ENCODE measurements around the gene POU2F1. TPM values are rescaled to one million over a fixed set of nuclear protein-coding genes. Genes with fewer than 3 reads are reported as not detected.

POU2F1 gene
- polyA plus RNA-seq, 1 donor from 2014 or later: 10.9 TPM

DNA sequence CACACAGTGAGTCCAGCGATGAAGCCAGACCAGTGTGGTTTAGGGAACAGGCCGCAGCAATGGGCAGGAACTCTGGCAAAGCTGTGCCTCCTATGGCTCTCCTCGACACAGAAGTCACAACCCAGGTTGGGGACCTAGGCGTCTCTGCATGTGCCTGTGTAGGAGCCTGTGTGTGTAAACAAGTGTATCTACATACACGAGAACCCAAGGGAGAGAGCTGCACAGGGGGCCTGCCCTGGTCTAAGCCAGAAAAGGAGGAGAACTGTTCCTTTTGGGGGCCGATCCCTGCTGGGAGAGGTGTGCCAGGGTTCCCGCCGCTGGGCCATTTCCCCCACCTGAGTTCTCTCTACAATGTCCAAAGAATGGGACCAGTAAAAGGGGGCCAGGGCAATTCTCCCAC is 241.7 kb downstream of the POU2F1 start:
- Histone ChIP-seq H4K20me1 (ENCODE audit: insufficient read depth) (no peaks in the 10 kb centered on the region), H3K9me2 (ENCODE audit: insufficient read depth, low read length) (no peaks in the 10 kb centered on the region), H3K36me3 (ENCODE audit: insufficient read depth, low read length) (no peaks in the 10 kb centered on the region), H2AFZ (ENCODE audit: low read depth, low read length) (no peak overlapping the region), H3K9me3 (ENCODE audit: low read length) (no peaks in the 10 kb centered on the region), H3K4me2 (ENCODE audit: low read length) (no peak overlapping the region), H3K27ac (ENCODE audit: low read length) (no peak overlapping the region), H3K79me2 (replicated peaks; ENCODE audit: insufficient read depth, low read length) (no peaks in the 10 kb centered on the region), H3K9ac (ENCODE audit: low read length) (no peak overlapping the region), H3K27me3 (ENCODE audit: insufficient read depth, low read depth, low read length) (no peaks in the 10 kb centered on the region), H3F3A (ENCODE audit: insufficient read depth, low read length, poor library complexity, severe bottlenecking) (no peaks in the 10 kb centered on the region), H3K4me3 (ENCODE audit: low read length) (no peak overlapping the region)
- TF ChIP-seq TAF1 (IDR thresholded peaks at IDR 0.05; ENCODE audit: low read depth): no peak

GRCh38 chr1:167463080-167463479 is 242.4 kb downstream of the POU2F1 start:
- Histone ChIP-seq H3K36me3 (ENCODE audit: insufficient read depth, low read length) (no peaks in the 10 kb centered on the region), H3K9ac (ENCODE audit: low read length) (no peak overlapping the region), H3K27me3 (ENCODE audit: insufficient read depth, low read depth, low read length) (no peaks in the 10 kb centered on the region), H3K4me2 (ENCODE audit: low read length) (no peak overlapping the region), H4K20me1 (ENCODE audit: insufficient read depth) (no peaks in the 10 kb centered on the region), H3K9me3 (ENCODE audit: low read length) (no peaks in the 10 kb centered on the region), H2AFZ (ENCODE audit: low read depth, low read length) (no peak overlapping the region), H3F3A (ENCODE audit: insufficient read depth, low read length, poor library complexity, severe bottlenecking) (no peaks in the 10 kb centered on the region), H3K9me2 (ENCODE audit: insufficient read depth, low read length) (no peaks in the 10 kb centered on the region), H3K4me3 (ENCODE audit: low read length) (no peak overlapping the region), H3K27ac (ENCODE audit: low read length) (no peak overlapping the region), H3K79me2 (replicated peaks; ENCODE audit: insufficient read depth, low read length) (no peaks in the 10 kb centered on the region)
- no peak for TF ChIP-seq SMC3 (conservative IDR thresholded peaks at IDR 0.05; ENCODE audit: poor library complexity)
- TF ChIP-seq RAD21 (conservative IDR thresholded peaks at IDR 0.05): no peak
- TF ChIP-seq REST (IDR thresholded peaks at IDR 0.05; ENCODE audit: borderline replicate concordance): no peak
- TF ChIP-seq EZH2 (IDR thresholded peaks at IDR 0.05; ENCODE audit: borderline replicate concordance, insufficient read depth, low read length, poor library complexity, severe bottlenecking): no peak
- no peak for TF ChIP-seq POLR2AphosphoS5 (IDR thresholded peaks at IDR 0.05)
- TF ChIP-seq TAF1 (IDR thresholded peaks at IDR 0.05; ENCODE audit: low read depth): no peak
- TF ChIP-seq CTCF (IDR thresholded peaks at IDR 0.05; ENCODE audit: poor library complexity, severe bottlenecking): no peak
- TF ChIP-seq MXI1 (conservative IDR thresholded peaks at IDR 0.05; ENCODE audit: poor library complexity, severe bottlenecking): no peak
- no peak for TF ChIP-seq EP300 (conservative IDR thresholded peaks at IDR 0.05; ENCODE audit: poor library complexity, severe bottlenecking)
